ENCODE data around the gene RAB24. TPM values are rescaled to one million over a fixed set of nuclear protein-coding genes. Genes with fewer than 3 reads are reported as not detected.
A peak's percentile ranks its signal among the peaks of the same experiment; 100 is the strongest.

Gene RAB24
- total RNA-seq, 3 donors from 2014 or later (not counting 1 experiment from before 2014, with no cell fraction given), result 42.5 to 55.4 (median 49.5) TPM

- Mint-ChIP-seq H3K36me3 (peaks cover 7% of the 10 kb centered on the region), H3K4me3 (no peak overlapping the region), H3K27ac (peak overlapping the region; percentile 21 to 26), H3K27me3 (ENCODE audit: low read depth in 2 of 2) (no peaks in the 10 kb centered on the region), H3K9me3 (no peaks in the 10 kb centered on the region), H3K4me1 (peaks cover 0 to 4% of the 10 kb centered on the region in 2 donors)
- intact Hi-C loops (cut with micrococcal nuclease), result no loop called here
- Histone ChIP-seq H3K9me3 (ENCODE audit: control insufficient read depth, insufficient read depth, low read length) (no peaks in the 10 kb centered on the region), H3K27me3 (ENCODE audit: control insufficient read depth, insufficient read depth, low read length) (no peaks in the 10 kb centered on the region), H3K36me3 (ENCODE audit: control insufficient read depth, insufficient read depth, low read length) (peaks cover 76% of the 10 kb centered on the region), H3K4me1 (ENCODE audit: control insufficient read depth, insufficient read depth, low read length) (no peaks in the 10 kb centered on the region), H3K4me3 (ENCODE audit: low read length) (no peak overlapping the region), H3K27ac (ENCODE audit: low read length) (no peak overlapping the region)
- TF ChIP-seq CTCF (IDR thresholded peaks at IDR 0.05), result no peak
- WGBS (ENCODE audit: insufficient coverage), result 81% methylated on average over 3 of the region's 5 CpGs
- DNase-seq (no peak), ATAC-seq (no peak)
These were observed 47.2 kb downstream of the RAB24 start for GRCh38 chr5:177256296-177256695.

GRCh38 chr5:177253252-177253651 lies 50.3 kb downstream of the RAB24 start:
- H3K36me3 Mint-ChIP-seq, result peaks cover 8% of the 10 kb centered on the region
- intact Hi-C loops (cut with micrococcal nuclease), result no loop called here
- H3K9me3 Mint-ChIP-seq, result no peaks in the 10 kb centered on the region

More at GRCh38 chr5:177253252-177253651, 50.3 kb downstream of the RAB24 start:
- Histone ChIP-seq H3K27ac (ENCODE audit: low read length) (no peak overlapping the region), H3K4me1 (ENCODE audit: control insufficient read depth, insufficient read depth, low read length) (no peaks in the 10 kb centered on the region), H3K27me3 (ENCODE audit: control insufficient read depth, insufficient read depth, low read length) (no peaks in the 10 kb centered on the region), H3K4me3 (ENCODE audit: low read length) (no peak overlapping the region), H3K36me3 (ENCODE audit: control insufficient read depth, insufficient read depth, low read length) (peaks cover 73% of the 10 kb centered on the region), H3K9me3 (ENCODE audit: control insufficient read depth, insufficient read depth, low read length) (no peaks in the 10 kb centered on the region)
- no peaks in the 10 kb centered on the region for H3K27me3 Mint-ChIP-seq (ENCODE audit: low read depth in 2 of 2)
- DNase-seq, result no peak
- H3K4me3 Mint-ChIP-seq, result no peak overlapping the region
- H3K27ac Mint-ChIP-seq, result peak overlapping the region in 1 of 2 donors; percentile 3
- WGBS (ENCODE audit: insufficient coverage), result 80% methylated on average over 1 of the region's 1 CpG
- H3K4me1 Mint-ChIP-seq, result no peaks in the 10 kb centered on the region
- TF ChIP-seq CTCF (IDR thresholded peaks at IDR 0.05), result no peak
- ATAC-seq, result no peak

Other genes starting within 250 kb of the RAB24 start
- 1 to 10 TPM in 2 of 3 donors, under 1 TPM in 1; 0.72 to 1.5 (median 1.3) TPM for gene FGFR4, start 216.8 kb downstream of the RAB24 start, total RNA-seq
- 100 to 1,000 TPM; 117 to 147 (median 143) TPM for gene NSD1, start 169.9 kb downstream of the RAB24 start, total RNA-seq
- gene PRELID1, start 80 bp upstream of the RAB24 start, total RNA-seq, result 10 to 100 TPM; 76.6 to 99.3 (median 91.6) TPM
- gene MXD3, start 8.2 kb upstream of the RAB24 start, total RNA-seq, result 10 to 100 TPM; 10.9 to 15.0 (median 15.0) TPM
- gene LMAN2, start 47.9 kb upstream of the RAB24 start, total RNA-seq, result 100 to 1,000 TPM; 112 to 124 (median 114) TPM
- 10 to 100 TPM; 57.3 to 87.0 (median 66.1) TPM for gene RGS14, start 54.2 kb upstream of the RAB24 start, total RNA-seq
- under 1 TPM; 0.50 to 0.66 (median 0.63) TPM for gene SLC34A1, start 80.7 kb upstream of the RAB24 start, total RNA-seq
- gene PFN3, start 96.9 kb upstream of the RAB24 start, total RNA-seq, result not detected
- gene F12, start 105.8 kb upstream of the RAB24 start, total RNA-seq, result 1 to 10 TPM in 1 of 3 donors, under 1 TPM in 2; 0.66 to 1.7 (median 0.93) TPM
- gene GRK6, start 123.0 kb upstream of the RAB24 start, total RNA-seq, result 100 to 1,000 TPM; 173 to 221 (median 190) TPM
- gene PRR7, start 143.1 kb upstream of the RAB24 start, total RNA-seq, result 10 to 100 TPM; 21.6 to 27.9 (median 23.3) TPM
- gene DBN1, start 169.9 kb upstream of the RAB24 start, total RNA-seq, result 10 to 100 TPM; 13.7 to 25.2 (median 15.0) TPM
- 10 to 100 TPM in 2 of 3 donors, 1 to 10 TPM in 1; 9.7 to 58.7 (median 14.7) TPM for gene PDLIM7, start 193.9 kb upstream of the RAB24 start, total RNA-seq
- gene DOK3, start 206.1 kb upstream of the RAB24 start, total RNA-seq, result 10 to 100 TPM in 1 of 3 donors, 1 to 10 TPM in 2; 3.5 to 19.8 (median 9.1) TPM
- 100 to 1,000 TPM in 1 of 3 donors, 10 to 100 TPM in 2; 66.6 to 106 (median 78.3) TPM for gene DDX41, start 213.2 kb upstream of the RAB24 start, total RNA-seq

All from natural killer cell (primary cell).